WTC11 (cell line): Measurements from ENCODE around the gene SLC6A18. TPM values are rescaled to one million over a fixed set of nuclear protein-coding genes. Genes with fewer than 3 reads are reported as not detected.

Experiments used
- ATAC-seq: fragments of 200-7000 bp; cut with Tn5 transposase; 2 replicates; pipeline ENCODE4 v1.10.0; 2021; ENCODE audit warnings: mild to moderate bottlenecking, moderate library complexity
- CTCF ChIA-PET: fragments of 300-600 bp; sonication (Branson Sonifier 250); formaldehyde crosslinking; loops from one replicate; lab custom pipeline; 2021; ENCODE audit warnings: antibody characterized with exemption; lab: Charles Lee
- POLR2A ChIA-PET: fragments of 350-600 bp; sonication (Branson Sonifier 250); formaldehyde crosslinking; loops from one replicate; lab custom pipeline; 2021; ENCODE audit warnings: antibody characterized with exemption; lab: Charles Lee
- DNase-seq: peaks from one replicate; pipeline ENCODE4 v3.0.0; 2021; ENCODE audit warnings: low spot score
- H3K27ac Mint-ChIP-seq: 2 replicates; pipeline ENCODE4 v1.8.0; 2021; ENCODE audit warnings: mixed read lengths
- H3K27me3 Mint-ChIP-seq: 2 replicates; pipeline ENCODE4 v1.8.0; 2021; ENCODE audit warnings: low read depth, mild to moderate bottlenecking, moderate library complexity, mixed read lengths
- H3K36me3 Mint-ChIP-seq: 2 replicates; pipeline ENCODE4 v1.8.0; 2021; ENCODE audit warnings: mixed read lengths
- H3K4me1 Mint-ChIP-seq: 2 replicates; pipeline ENCODE4 v1.8.0; 2022; ENCODE audit warnings: mixed read lengths
- H3K4me3 Mint-ChIP-seq: 2 replicates; pipeline ENCODE4 v1.8.0; 2021; ENCODE audit warnings: mild to moderate bottlenecking, moderate library complexity, mixed read lengths
- H3K9me3 Mint-ChIP-seq: 2 replicates; pipeline ENCODE4 v1.8.0; 2021; ENCODE audit warnings: mixed read lengths
- ATF1 ChIP-seq: sonication (generic); formaldehyde crosslinking; IDR thresholded peaks from 2 replicates; pipeline ENCODE4 v1.8.1; 2023; ENCODE audit warnings: mild to moderate bottlenecking, moderate library complexity, missing genetic modification reagents
- CBFB ChIP-seq: sonication (generic); formaldehyde crosslinking; IDR thresholded peaks from 2 replicates; pipeline ENCODE4 v1.8.1; 2022; ENCODE audit warnings: mild to moderate bottlenecking, low read depth, missing genetic modification reagents
- CREM ChIP-seq: sonication (generic); formaldehyde crosslinking; IDR thresholded peaks from 2 replicates; pipeline ENCODE4 v1.8.1; 2022; ENCODE audit warnings: mild to moderate bottlenecking, missing genetic modification reagents, moderate library complexity
- ESRRA ChIP-seq: sonication (generic); formaldehyde crosslinking; IDR thresholded peaks from 2 replicates; pipeline ENCODE4 v1.8.1; 2022; ENCODE audit warnings: mild to moderate bottlenecking, missing genetic modification reagents, borderline replicate concordance
- FOXK1 ChIP-seq: sonication (generic); formaldehyde crosslinking; IDR thresholded peaks from 2 replicates; pipeline ENCODE4 v1.8.0; 2022; ENCODE audit warnings: mild to moderate bottlenecking, moderate library complexity, missing genetic modification reagents
- JUN ChIP-seq: sonication (generic); formaldehyde crosslinking; IDR thresholded peaks from 2 replicates; pipeline ENCODE4 v1.8.0; 2023; ENCODE audit warnings: mild to moderate bottlenecking, missing genetic modification reagents
- KAT7 ChIP-seq: sonication (generic); formaldehyde crosslinking; IDR thresholded peaks from 2 replicates; pipeline ENCODE4 v1.8.1; 2023; ENCODE audit warnings: missing genetic modification reagents, mild to moderate bottlenecking, borderline replicate concordance
- RELA ChIP-seq: sonication (generic); formaldehyde crosslinking; IDR thresholded peaks from 2 replicates; pipeline ENCODE4 v1.8.1; 2022; ENCODE audit warnings: missing genetic modification reagents, mild to moderate bottlenecking, borderline replicate concordance
- RORB ChIP-seq: fragments of 250-450 bp; sonication (Bioruptor Pico); IDR thresholded peaks from 2 replicates; pipeline ENCODE4 v1.9.0; 2021; ENCODE audit warnings: mild to moderate bottlenecking
- SMAD4 ChIP-seq: sonication (generic); formaldehyde crosslinking; IDR thresholded peaks from 2 replicates; pipeline ENCODE4 v1.8.0; 2022; ENCODE audit warnings: mild to moderate bottlenecking, missing genetic modification reagents
- TEAD1 ChIP-seq: sonication (generic); formaldehyde crosslinking; IDR thresholded peaks from 2 replicates; pipeline ENCODE4 v1.8.0; 2022; ENCODE audit warnings: mild to moderate bottlenecking, missing genetic modification reagents
- ZBTB21 ChIP-seq: sonication (generic); formaldehyde crosslinking; IDR thresholded peaks from 2 replicates; pipeline ENCODE4 v1.8.1; 2023; ENCODE audit warnings: mild to moderate bottlenecking, missing genetic modification reagents, borderline replicate concordance
- total RNA-seq: library from RNA; stranded (reverse); gene quantifications from 3 replicates; pipeline ENCODE4 v1.2.3, GENCODE V29; 2021
- TF ChIP-seq, protein P1 (sequence below): sonication (generic); formaldehyde crosslinking; IDR thresholded peaks from 2 replicates; pipeline ENCODE4 v1.8.0; 2022; ENCODE audit warnings: mild to moderate bottlenecking, missing genetic modification reagents
- TF ChIP-seq, protein P2 (sequence below): sonication (generic); formaldehyde crosslinking; IDR thresholded peaks from 2 replicates; pipeline ENCODE4 v1.8.1; 2023; ENCODE audit warnings: mild to moderate bottlenecking, missing genetic modification reagents, moderate library complexity
- TF ChIP-seq, protein P3 (sequence below): sonication (generic); formaldehyde crosslinking; IDR thresholded peaks from 2 replicates; pipeline ENCODE4 v1.8.1; 2023; ENCODE audit warnings: mild to moderate bottlenecking, missing genetic modification reagents, borderline replicate concordance
- TF ChIP-seq, protein P4 (sequence below): sonication (generic); formaldehyde crosslinking; IDR thresholded peaks from 2 replicates; pipeline ENCODE4 v1.8.1; 2022; ENCODE audit warnings: low read depth, mild to moderate bottlenecking, moderate library complexity, missing genetic modification reagents, borderline replicate concordance
- TF ChIP-seq, protein P5 (sequence below): sonication (generic); formaldehyde crosslinking; IDR thresholded peaks from 2 replicates; pipeline ENCODE4 v1.8.1; 2023; ENCODE audit warnings: mild to moderate bottlenecking, missing genetic modification reagents

SLC6A18 gene
- total RNA-seq, 1 experiment from 2014 or later: not detected

DNA sequence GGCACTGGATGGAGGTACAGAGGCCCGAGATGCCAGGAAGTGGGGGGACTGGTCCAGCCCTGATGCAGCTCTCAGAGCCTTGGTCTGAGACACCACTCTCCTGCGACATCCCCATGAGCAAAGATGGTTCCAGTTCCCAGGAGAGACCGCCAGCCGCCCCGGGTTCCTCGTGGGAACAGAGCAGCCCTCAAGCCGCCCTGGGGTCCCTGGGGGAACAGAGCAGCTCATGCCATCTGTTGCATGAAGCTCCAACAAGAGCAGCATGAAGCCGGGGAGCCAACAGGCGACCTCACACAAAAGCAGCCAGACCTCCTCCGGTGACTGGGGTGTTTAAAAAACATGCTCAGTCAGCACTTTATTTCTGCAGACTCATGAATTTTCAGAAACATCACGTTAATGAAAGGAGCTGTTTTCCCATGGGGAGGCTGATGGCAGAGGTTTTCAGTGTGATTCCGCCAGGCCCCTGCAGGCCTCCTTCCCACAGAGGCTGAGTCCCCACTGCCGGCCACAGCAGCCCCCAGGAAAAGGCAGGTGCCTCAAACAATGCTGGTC lies 6.2 kb downstream of the SLC6A18 start (continued):
- TF ChIP-seq, protein P1, sequence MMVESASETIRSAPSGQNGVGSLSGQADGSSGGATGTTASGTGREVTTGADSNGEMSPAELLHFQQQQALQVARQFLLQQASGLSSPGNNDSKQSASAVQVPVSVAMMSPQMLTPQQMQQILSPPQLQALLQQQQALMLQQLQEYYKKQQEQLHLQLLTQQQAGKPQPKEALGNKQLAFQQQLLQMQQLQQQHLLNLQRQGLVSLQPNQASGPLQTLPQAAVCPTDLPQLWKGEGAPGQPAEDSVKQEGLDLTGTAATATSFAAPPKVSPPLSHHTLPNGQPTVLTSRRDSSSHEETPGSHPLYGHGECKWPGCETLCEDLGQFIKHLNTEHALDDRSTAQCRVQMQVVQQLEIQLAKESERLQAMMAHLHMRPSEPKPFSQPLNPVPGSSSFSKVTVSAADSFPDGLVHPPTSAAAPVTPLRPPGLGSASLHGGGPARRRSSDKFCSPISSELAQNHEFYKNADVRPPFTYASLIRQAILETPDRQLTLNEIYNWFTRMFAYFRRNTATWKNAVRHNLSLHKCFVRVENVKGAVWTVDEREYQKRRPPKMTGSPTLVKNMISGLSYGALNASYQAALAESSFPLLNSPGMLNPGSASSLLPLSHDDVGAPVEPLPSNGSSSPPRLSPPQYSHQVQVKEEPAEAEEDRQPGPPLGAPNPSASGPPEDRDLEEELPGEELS (CRISPR knock-in tag): no peak
- no peak for TF ChIP-seq ATF1 (CRISPR knock-in tag)
- no peak for TF ChIP-seq ZBTB21 (CRISPR knock-in tag)
- TF ChIP-seq JUN (CRISPR knock-in tag): no peak
- TF ChIP-seq, protein P2, sequence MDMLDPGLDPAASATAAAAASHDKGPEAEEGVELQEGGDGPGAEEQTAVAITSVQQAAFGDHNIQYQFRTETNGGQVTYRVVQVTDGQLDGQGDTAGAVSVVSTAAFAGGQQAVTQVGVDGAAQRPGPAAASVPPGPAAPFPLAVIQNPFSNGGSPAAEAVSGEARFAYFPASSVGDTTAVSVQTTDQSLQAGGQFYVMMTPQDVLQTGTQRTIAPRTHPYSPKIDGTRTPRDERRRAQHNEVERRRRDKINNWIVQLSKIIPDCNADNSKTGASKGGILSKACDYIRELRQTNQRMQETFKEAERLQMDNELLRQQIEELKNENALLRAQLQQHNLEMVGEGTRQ (CRISPR knock-in tag): no peak

DNA sequence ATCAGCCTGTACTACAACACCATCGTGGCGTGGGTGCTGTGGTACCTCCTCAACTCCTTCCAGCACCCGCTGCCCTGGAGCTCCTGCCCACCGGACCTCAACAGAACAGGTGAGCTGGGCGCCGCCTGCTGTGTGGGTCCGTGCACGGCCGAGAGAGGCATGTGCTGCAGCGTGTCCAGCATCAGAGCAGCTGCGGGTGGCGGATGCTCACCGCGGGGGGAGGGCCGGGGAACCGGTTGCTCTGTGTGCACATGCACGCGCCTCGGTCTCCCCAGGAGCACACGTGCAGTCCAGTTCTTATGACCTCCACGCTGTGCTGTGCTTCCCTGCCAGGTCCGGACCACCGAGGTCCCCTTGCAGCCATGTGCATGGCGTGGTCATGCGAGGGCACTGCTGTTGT lies 7.6 kb downstream of the SLC6A18 start:
- DNase-seq (no peak), ATAC-seq (no peak)
- Mint-ChIP-seq H3K27ac (no peak overlapping the region), H3K4me1 (no peaks in the 10 kb centered on the region), H3K36me3 (peaks cover 11% of the 10 kb centered on the region), H3K27me3 (no peaks in the 10 kb centered on the region), H3K4me3 (no peak overlapping the region), H3K9me3 (peaks cover 17% of the 10 kb centered on the region)
- ChIA-PET CTCF (interaction anchor here (3.2 kb wide), 1 partner anchor 28 kb away, joined by 12 read pairs; no protein-coding TSS in a partner anchor), POLR2A (no interaction called here)
- TF ChIP-seq RORB (CRISPR knock-in tag) (no peak), CREM (CRISPR knock-in tag) (no peak), FOXK1 (CRISPR knock-in tag) (no peak), CBFB (CRISPR knock-in tag) (no peak), SMAD4 (CRISPR knock-in tag) (no peak), ATF1 (CRISPR knock-in tag) (no peak), RELA (CRISPR knock-in tag) (no peak; the same call in 1 of the 2 replicates), ESRRA (CRISPR knock-in tag) (no peak), TEAD1 (CRISPR knock-in tag) (no peak), KAT7 (CRISPR knock-in tag) (no peak)
- TF ChIP-seq, protein P3, sequence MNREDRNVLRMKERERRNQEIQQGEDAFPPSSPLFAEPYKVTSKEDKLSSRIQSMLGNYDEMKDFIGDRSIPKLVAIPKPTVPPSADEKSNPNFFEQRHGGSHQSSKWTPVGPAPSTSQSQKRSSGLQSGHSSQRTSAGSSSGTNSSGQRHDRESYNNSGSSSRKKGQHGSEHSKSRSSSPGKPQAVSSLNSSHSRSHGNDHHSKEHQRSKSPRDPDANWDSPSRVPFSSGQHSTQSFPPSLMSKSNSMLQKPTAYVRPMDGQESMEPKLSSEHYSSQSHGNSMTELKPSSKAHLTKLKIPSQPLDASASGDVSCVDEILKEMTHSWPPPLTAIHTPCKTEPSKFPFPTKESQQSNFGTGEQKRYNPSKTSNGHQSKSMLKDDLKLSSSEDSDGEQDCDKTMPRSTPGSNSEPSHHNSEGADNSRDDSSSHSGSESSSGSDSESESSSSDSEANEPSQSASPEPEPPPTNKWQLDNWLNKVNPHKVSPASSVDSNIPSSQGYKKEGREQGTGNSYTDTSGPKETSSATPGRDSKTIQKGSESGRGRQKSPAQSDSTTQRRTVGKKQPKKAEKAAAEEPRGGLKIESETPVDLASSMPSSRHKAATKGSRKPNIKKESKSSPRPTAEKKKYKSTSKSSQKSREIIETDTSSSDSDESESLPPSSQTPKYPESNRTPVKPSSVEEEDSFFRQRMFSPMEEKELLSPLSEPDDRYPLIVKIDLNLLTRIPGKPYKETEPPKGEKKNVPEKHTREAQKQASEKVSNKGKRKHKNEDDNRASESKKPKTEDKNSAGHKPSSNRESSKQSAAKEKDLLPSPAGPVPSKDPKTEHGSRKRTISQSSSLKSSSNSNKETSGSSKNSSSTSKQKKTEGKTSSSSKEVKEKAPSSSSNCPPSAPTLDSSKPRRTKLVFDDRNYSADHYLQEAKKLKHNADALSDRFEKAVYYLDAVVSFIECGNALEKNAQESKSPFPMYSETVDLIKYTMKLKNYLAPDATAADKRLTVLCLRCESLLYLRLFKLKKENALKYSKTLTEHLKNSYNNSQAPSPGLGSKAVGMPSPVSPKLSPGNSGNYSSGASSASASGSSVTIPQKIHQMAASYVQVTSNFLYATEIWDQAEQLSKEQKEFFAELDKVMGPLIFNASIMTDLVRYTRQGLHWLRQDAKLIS (CRISPR knock-in tag): no peak
- TF ChIP-seq, protein P4, sequence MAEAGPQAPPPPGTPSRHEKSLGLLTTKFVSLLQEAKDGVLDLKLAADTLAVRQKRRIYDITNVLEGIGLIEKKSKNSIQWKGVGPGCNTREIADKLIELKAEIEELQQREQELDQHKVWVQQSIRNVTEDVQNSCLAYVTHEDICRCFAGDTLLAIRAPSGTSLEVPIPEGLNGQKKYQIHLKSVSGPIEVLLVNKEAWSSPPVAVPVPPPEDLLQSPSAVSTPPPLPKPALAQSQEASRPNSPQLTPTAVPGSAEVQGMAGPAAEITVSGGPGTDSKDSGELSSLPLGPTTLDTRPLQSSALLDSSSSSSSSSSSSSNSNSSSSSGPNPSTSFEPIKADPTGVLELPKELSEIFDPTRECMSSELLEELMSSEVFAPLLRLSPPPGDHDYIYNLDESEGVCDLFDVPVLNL: no peak
- TF ChIP-seq, protein P5, sequence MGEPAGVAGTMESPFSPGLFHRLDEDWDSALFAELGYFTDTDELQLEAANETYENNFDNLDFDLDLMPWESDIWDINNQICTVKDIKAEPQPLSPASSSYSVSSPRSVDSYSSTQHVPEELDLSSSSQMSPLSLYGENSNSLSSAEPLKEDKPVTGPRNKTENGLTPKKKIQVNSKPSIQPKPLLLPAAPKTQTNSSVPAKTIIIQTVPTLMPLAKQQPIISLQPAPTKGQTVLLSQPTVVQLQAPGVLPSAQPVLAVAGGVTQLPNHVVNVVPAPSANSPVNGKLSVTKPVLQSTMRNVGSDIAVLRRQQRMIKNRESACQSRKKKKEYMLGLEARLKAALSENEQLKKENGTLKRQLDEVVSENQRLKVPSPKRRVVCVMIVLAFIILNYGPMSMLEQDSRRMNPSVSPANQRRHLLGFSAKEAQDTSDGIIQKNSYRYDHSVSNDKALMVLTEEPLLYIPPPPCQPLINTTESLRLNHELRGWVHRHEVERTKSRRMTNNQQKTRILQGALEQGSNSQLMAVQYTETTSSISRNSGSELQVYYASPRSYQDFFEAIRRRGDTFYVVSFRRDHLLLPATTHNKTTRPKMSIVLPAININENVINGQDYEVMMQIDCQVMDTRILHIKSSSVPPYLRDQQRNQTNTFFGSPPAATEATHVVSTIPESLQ (CRISPR knock-in tag): no peak
